ENCODE data around the gene LRIT3.

LRIT3 gene, protein sequence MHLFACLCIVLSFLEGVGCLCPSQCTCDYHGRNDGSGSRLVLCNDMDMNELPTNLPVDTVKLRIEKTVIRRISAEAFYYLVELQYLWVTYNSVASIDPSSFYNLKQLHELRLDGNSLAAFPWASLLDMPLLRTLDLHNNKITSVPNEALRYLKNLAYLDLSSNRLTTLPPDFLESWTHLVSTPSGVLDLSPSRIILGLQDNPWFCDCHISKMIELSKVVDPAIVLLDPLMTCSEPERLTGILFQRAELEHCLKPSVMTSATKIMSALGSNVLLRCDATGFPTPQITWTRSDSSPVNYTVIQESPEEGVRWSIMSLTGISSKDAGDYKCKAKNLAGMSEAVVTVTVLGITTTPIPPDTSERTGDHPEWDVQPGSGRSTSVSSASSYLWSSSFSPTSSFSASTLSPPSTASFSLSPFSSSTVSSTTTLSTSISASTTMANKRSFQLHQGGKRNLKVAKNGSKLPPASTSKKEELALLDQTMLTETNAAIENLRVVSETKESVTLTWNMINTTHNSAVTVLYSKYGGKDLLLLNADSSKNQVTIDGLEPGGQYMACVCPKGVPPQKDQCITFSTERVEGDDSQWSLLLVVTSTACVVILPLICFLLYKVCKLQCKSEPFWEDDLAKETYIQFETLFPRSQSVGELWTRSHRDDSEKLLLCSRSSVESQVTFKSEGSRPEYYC

GRCh38 chr4:109847896-109848442 lies at the start of gene LRIT3:
LRIT3 (plus strand) TSS chr4:109848107; CDS start chr4:109848202, 95 bp downstream.
- DNase-seq (ENCODE audit: low read depth), result no peak

GRCh38 chr4:109798866-109799265 lies 49.0 kb upstream of the LRIT3 start:
- no peak for DNase-seq (ENCODE audit: low read depth)

- no peak for DNase-seq (ENCODE audit: low read depth)
Observed at GRCh38 chr4:109801099-109801789, 46.7 kb upstream of the LRIT3 start.

DNA sequence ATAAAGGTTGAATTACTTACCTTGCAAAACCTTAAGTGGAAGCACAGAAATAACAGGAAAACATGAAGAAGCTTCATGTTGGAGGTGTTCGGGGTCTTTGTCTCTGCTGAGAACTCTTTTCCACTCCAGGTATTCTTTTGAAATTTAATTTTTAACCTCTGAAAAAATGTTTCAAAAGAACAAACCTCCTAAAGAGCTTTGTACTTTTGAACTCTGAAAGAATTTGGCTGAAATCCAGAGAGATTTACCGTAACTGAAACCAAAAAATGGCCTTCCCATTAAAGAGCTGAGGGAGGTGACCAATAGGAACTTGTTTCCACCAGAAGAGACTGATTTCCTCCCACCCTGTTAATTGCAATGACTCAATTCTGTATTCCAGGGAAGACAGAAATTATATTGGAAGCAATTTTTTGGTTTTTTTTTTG lies 46.0 kb upstream of the LRIT3 start, which contains the start of gene CFI:
TSS of gene CFI (minus strand) at position 105 of the 425 bp plus-strand sequence. CDS start at position 77, 28 bp downstream.
- DNase-seq (ENCODE audit: low read depth), result no peak

DNA sequence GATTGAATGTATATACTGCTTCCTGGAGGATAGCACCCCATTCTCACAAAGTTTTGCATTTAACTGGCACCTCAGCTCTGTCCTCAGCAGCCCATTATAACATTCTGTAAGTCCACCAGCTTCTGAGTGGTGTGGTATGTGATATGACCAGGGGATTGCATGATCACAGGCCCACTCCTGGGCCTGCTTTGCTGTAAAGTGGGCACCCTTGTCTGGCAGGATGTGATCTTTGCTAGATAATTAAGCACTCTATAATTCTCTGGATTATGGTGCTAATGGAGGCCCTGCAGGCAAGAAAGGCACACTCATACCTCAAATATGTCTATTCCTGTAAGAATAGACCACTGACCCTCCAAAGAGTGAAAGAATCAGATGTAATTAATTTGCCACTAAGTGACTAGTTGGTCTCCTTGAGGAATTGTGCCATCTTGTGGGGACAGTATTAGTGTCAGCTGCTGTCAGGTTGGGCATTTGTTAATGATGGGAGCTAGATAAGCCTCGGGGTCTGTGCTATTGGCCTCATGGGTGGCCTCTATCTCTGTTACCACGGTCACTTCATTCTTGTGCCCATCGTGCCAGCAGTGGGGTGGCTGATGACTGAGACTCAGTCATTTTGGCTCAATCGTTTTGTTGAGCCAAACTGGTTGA lies 43.9 kb upstream of the LRIT3 start:
- no peak for DNase-seq (ENCODE audit: low read depth)

GRCh38 chr4:109809655-109810054 lies 38.3 kb upstream of the LRIT3 start:
- DNase-seq (ENCODE audit: low read depth), result no peak

DNA sequence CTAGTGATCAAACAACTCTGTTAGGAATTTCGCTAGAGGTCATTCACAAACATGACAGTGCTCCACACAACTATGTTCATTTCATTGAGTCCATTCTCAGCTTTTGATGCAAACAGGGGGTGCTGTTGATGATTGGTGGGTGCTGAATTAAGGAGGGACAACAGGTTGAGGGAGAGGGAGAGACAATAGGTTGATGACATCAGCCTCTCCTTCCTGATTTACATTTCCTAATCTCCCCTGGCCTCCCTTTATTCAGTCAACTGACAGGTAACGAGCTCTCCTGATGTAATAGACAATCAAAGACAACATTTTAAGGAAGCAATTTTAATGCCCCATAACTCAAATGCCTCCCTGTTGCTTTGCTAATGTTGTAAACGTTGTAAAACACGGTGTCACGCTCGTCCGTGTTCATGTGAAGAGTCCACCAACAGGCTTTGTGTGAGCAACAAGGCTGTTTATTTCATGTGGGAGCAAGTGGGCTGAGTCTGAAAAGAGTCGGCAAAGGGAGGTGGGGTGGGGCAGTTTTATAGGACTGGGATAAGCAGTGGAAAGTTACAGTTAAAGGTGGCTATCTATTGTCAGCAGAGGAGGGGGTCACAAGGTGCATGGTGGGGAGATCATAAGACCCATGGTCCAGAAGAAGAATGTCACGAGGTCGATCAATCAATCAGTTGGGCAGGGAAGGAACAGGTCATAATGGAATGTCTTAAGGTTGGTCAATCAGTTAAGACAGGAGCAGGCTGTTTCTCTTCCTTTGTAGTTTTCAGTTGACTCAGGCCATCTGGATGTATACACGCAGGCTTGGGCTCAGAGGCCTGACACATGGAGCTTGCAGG lies 37.1 kb upstream of the LRIT3 start:
- no peak for DNase-seq (ENCODE audit: low read depth)

- no peak for DNase-seq (ENCODE audit: low read depth)
Observed at GRCh38 chr4:109811707-109812106, 36.2 kb upstream of the LRIT3 start.

DNA sequence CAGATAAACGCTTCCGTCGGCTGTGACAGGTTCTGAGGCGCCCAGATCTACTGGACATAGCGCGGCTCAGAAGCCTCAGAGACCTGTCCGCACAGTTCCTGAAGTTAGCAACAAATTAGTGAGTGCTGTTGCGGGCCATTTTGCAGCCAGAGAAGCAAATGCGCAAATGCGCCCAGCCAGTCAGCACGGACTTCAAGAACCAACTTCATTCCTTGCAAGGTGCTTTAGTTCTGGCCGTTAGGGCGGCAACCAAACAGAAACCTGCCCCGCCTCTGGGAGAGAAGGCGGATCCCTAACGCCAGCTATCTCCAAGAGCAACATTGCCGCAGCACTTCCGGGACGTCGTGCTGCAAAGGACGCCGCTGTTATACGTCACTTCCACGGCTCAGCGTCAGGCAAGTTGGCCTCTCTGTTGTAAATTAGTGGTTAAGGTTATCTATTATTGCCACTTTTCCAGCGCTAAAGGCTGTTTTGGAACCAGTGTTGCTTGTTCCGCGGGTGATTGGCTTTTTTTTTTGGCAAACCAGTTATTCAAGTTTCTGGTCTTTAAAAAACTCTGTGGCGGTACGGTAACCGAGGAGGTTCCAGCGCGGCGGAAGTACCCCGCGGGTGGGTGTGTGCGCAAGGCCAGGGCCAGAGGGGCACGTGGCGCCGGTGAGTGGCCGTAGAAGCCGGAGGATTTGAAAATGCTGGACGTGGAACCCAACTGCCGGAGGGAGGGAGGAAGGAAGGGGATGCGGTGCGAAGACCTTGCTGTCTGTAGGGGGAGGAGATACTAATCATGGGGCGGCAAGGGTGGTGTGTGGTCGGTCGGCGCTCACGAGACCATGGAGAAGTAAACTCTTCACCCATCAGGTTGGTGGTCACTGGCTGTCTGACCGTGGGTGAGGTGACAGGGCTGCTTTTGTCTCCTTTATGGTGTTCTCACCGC lies 32.5 kb upstream of the LRIT3 start, which contains the start of gene GAR1:
TSS of gene GAR1 (plus strand) at position 612 of the 931 bp plus-strand sequence. CDS start 403 bp downstream, outside the sequence.
- DNase-seq (ENCODE audit: low read depth), result peak; percentile 85

GRCh38 chr4:109816082-109816442 lies 31.8 kb upstream of the LRIT3 start:
- DNase-seq (ENCODE audit: low read depth), result peak; percentile 20

- no peak for DNase-seq (ENCODE audit: low read depth)
Observed at GRCh38 chr4:109816894-109817293, 31.0 kb upstream of the LRIT3 start.

DNA sequence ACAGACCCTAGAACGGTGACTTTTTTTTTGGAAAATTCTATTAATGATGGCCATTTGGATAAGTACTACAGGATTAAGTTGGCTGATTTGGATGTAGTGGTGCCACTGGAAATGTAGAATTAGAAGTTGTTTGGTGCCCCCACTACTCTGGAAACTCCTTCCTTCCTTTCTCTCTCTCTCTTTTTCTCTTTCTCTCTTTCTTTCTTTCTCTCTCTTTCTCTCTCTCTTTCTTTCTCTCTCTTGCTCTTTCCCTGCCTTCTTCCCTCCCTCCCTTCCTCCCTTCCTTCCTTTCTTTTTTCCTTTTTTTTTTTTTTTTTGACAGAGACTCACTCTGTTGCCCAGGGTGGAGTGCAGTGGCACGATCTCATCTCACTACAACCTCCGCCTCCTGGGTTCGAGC lies 29.6 kb upstream of the LRIT3 start:
- DNase-seq (ENCODE audit: low read depth), result no peak

GRCh38 chr4:109820563-109820962 lies 27.3 kb upstream of the LRIT3 start:
- no peak for DNase-seq (ENCODE audit: low read depth)

DNA sequence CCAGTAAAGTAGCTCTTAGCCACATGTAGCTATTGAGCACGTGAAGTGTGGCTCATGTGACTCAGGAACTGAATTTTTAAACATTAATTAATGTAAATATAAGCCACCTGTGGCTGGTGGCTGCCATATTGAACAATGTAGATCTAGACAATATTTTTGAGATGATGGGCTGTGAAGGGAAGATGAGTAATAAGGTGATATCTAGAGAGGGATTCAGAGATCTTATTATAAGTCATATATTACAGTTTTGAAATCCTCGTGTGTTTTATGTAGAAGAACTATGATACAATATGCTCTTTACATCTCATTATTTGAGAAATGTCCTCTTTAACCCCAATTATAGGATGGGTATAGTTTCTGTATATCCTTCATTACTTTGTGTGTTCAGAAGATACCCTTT lies 26.7 kb upstream of the LRIT3 start:
- DNase-seq (ENCODE audit: low read depth), result no peak

- DNase-seq (ENCODE audit: low read depth), result no peak
Observed at GRCh38 chr4:109826719-109827118, 21.2 kb upstream of the LRIT3 start.

- DNase-seq (ENCODE audit: low read depth), result no peak
Observed at GRCh38 chr4:109827672-109828071, 20.2 kb upstream of the LRIT3 start, which contains the start of gene RRH. RRH (plus strand) TSS chr4:109827972; CDS start chr4:109828028, 56 bp downstream.

GRCh38 chr4:109833756-109834155 lies 14.2 kb upstream of the LRIT3 start:
- no peak for DNase-seq (ENCODE audit: low read depth)

DNA sequence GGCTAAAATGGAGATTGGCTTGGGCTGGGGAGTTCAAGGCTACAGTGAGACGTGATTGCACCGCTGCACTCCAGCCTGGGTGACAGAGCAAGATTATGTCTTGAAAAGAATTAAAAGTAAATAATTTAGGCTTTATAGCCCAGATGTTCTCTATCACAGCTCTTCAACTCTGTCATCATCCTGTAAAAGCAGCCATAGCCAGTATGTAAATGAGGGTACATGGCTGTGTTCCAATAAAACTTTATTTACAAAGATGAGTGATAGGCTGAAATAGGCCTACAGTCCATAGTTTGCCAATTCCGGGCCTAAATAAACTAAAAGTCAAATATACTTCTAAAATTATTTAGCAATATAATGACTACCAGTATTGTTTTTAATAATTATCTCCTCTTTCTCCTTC lies 10.9 kb upstream of the LRIT3 start:
- DNase-seq (ENCODE audit: low read depth), result no peak

DNA sequence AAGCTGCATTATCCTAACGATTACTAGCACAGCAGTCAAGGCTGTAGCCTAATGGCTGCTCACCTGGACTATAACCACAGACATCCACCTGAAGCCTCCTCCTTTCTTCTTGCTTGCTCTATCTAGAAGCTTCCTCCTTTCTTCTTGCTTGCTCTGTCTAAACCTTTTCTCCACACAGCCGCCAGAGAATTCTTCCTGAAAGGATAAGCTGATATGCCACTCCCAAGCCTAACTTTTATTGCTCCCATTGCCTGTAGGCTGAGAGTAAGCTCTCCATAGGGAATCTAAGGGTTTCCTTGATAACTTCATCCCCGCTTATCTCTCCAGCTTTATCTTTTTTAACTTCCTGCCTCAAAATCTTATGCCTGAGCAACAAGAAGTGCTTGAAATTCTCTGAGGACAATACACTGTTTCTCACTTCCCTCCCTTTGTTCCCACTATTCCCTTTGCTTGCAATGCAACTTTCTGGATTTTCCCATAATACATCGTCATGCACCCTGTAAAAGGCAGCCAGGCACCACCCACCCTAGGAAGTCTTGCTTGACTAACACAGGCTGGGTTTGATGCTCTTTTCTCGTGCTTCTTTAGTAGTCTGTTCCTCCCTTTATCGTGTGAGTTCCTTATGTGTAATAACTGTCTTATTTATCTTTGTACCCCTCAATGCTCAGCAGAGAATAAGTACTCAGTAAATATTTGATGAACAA lies 1.4 kb upstream of the LRIT3 start:
- no peak for DNase-seq (ENCODE audit: low read depth)
